GM10266 (cell line): ENCODE data around the gene FCAR.

Experiments
- DNase-seq: peaks from one replicate; pipeline ENCODE4 v3.0.0; 2012; ENCODE audit errors: extremely low spot score
- TF ChIP-seq, protein P1 (sequence below): IDR thresholded peaks from 2 replicates; pipeline ENCODE4 v1.5.1; 2012; ENCODE audit warnings: mild to moderate bottlenecking, low read depth; ENCODE audit not compliant: control insufficient read depth, insufficient read depth; ENCODE audit errors: missing control alignments

FCAR gene

DNA sequence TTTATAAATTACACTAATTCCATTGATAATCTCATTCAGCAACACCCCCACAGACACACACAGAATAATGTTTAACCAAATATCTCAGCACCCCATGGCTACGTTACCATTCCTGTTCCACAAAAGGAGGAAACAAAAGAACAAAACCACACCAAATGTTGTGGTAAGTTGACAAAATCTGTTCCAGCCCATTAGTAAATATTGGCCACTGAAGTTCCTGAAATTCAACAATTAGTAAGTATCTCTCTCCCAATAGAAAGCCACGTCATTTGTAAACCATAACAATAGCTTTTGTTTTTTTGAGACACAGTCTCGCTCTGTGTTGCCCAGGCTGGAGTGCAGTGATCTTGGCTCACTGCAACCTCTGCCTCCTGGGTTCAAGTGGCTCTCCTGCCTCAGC lies 2.3 kb upstream of the FCAR start:
- TF ChIP-seq, protein P1, sequence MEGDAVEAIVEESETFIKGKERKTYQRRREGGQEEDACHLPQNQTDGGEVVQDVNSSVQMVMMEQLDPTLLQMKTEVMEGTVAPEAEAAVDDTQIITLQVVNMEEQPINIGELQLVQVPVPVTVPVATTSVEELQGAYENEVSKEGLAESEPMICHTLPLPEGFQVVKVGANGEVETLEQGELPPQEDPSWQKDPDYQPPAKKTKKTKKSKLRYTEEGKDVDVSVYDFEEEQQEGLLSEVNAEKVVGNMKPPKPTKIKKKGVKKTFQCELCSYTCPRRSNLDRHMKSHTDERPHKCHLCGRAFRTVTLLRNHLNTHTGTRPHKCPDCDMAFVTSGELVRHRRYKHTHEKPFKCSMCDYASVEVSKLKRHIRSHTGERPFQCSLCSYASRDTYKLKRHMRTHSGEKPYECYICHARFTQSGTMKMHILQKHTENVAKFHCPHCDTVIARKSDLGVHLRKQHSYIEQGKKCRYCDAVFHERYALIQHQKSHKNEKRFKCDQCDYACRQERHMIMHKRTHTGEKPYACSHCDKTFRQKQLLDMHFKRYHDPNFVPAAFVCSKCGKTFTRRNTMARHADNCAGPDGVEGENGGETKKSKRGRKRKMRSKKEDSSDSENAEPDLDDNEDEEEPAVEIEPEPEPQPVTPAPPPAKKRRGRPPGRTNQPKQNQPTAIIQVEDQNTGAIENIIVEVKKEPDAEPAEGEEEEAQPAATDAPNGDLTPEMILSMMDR: no peak
- DNase-seq: no peak

DNA sequence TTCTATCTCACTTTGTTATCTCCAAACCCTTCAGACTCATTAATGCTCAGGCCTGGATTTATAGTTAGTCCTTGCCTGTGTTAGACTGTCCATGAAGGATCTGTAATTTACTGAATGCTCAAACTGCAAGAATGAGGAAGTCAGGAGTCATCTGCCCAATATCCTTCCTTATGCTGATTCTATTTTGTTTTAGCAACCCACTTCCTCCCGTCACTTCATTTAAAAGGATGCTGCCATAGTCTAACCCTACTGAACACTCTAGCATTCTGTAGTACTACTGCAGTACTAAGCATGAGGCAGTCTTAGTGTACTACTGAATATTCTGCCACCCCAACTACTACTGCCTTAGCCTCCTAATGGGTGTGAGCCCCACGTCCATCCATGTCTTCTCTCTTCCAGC lies 1.5 kb downstream of the FCAR start:
- TF ChIP-seq, protein P1: no peak
- DNase-seq: no peak

DNA sequence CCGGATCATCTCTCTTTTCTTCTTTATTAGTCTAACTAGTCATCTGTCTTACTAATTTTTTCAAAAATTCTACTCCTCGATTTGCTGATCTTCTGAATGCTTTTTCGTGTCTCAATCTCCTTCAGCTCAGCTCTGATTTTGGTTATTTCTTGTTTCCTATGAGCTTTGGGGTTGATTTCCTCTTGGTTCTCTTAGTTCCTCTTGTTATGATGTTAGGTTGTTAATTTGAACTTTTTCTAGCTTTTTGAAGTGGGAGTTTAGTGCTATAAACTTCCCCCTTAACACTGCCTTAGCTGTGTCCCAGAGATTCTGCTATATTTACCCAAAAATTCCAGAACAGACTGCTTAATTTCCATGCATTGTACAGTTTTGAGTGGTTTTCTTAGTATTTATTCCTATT lies 3.4 kb downstream of the FCAR start:
- TF ChIP-seq, protein P1: no peak
- DNase-seq: no peak

DNA sequence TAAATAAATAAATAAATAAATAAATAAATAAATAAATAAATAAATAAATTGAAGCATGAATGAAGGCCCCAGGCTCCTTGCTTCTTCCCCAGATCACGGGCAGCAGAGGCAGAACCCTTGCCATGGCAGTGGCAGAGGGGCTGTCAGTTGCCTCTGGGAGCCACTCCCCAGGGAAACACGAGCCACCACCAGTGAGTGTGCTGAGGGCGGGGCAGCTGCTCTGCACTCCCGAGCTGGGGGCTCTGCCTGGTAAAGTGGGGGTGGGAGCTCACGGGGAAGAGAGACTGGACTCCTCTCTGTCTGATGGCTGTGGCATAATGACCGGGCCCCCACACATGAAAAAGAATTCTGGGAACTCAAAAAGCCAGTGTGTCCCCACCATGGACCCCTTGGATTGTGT lies 7.8 kb downstream of the FCAR start:
- DNase-seq: no peak
- TF ChIP-seq, protein P1: no peak

DNA sequence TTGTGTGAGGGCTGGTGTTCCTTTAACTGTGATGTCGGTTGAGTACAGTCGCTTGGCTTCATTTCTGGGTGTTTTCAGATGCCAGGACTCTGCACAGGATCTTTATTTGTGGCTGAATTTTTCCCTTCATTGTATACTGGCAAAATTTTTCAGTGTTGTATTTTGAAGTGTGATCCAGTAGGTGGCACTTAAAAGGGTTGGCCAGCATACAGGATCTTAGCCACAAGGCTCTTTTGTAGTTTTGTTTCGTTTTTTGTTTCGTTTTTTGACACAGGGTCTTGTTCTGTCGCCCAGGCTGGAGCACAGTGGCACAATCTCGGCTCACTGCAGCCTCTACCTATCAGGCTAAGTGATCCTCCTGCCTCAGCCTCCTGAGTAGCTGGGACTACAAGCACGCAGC lies 8.7 kb downstream of the FCAR start:
- peak; percentile 45 for DNase-seq
- TF ChIP-seq, protein P1: peak; percentile 25

DNA sequence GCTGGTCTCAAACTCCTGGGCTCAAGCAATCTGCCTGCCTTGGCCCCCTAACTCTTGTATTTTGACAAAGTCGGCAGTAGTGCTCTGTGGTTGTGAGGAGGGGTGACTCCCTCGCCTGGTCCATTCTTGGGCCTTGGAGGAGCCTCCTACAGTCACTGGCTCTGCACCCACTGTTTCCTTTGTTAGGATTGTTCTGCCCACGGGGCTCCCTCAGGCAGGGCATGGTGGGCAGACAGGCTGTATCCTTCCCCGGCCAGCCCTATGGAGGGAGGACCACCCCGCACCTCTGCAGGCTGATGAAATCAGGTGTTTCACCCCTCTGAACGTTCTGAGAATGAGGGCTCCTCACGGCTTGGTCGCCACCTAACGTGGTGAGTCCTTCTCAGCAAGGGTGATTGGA lies 9.2 kb downstream of the FCAR start:
- no peak for DNase-seq
- TF ChIP-seq, protein P1: no peak

DNA sequence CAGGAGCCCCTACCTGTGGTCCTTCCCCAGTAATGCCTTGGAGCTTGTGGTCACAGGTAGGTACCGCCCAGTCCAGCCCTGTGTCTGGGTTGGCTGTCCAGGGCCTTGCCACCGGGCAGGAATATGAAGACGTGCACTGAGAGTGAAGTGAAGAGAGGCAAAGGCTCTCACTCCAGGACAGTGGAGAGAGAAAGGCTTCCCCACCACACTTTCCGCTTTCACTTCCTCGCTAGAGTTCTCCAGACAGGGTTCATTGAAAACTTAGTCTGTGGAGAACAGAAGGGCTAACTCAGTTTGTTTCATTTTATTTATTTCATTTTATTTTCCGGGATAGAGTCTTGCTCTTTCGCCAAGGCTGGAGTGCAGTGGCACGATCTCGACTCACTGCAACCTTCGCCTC lies 14.2 kb downstream of the FCAR start:
- DNase-seq: no peak
- TF ChIP-seq, protein P1: no peak
